Hematopoietic multipotent progenitor cell (in vitro differentiated cells): ENCODE measurements around the gene RTBDN. TPM values are rescaled to one million over a fixed set of nuclear protein-coding genes. Genes with fewer than 3 reads are reported as not detected.
"Not testable (repeated sequence)": the region's sequence is repeated elsewhere in the genome, so short reads cannot be mapped to it uniquely, and the experiment has no call there.

Experiments used
- DNase-seq, 3 donors: peaks; one replicate each; pipeline ENCODE4 v3.0.0-alpha.2; 2011 to 2015; ENCODE audit warnings: low read depth in 2 of 3, low spot score in 2 of 3
- total RNA-seq: library from RNA; depleted of rRNA; stranded (reverse); fragments of >200 nt; gene quantifications from one replicate; pipeline ENCODE4 v1.2.3, GENCODE V29; 2012

RTBDN gene
- total RNA-seq, 1 donor, result not detected

GRCh38 chr19:12828494-12828893 is 5.9 kb downstream of the RTBDN start:
- DNase-seq, result peak in 2 of 3 donors; percentile 72 to 85

GRCh38 chr19:12825254-12826131 is 8.9 kb downstream of the RTBDN start:
- DNase-seq, result peak in 1 of 3 donors; percentile 59

- no peak for DNase-seq
These were observed 12.6 kb downstream of the RTBDN start for GRCh38 chr19:12821761-12822160.

GRCh38 chr19:12817810-12818209 is 16.6 kb downstream of the RTBDN start:
- not testable (repeated sequence) for DNase-seq

GRCh38 chr19:12817188-12817587 is 17.2 kb downstream of the RTBDN start:
- not testable (repeated sequence) for DNase-seq

GRCh38 chr19:12815088-12815487 is 19.3 kb downstream of the RTBDN start:
- no peak for DNase-seq

- peak in 2 of 3 donors; percentile 86 to 87 for DNase-seq
These were observed 27.9 kb downstream of the RTBDN start, which contains the start of gene RNASEH2A for GRCh38 chr19:12806242-12807081. Gene RNASEH2A, plus strand, starts transcription at chr19:12806584. Its CDS starts 90 bp downstream, at chr19:12806674.

GRCh38 chr19:12804051-12804450 is 30.3 kb downstream of the RTBDN start:
- DNase-seq, result no peak

GRCh38 chr19:12802267-12803106 is 31.9 kb downstream of the RTBDN start:
- DNase-seq, result no peak

GRCh38 chr19:12801466-12802266 is 32.7 kb downstream of the RTBDN start, which contains the start of the genes PRDX2 and THSD8:
Gene PRDX2, minus strand, starts transcription at chr19:12801800. Its CDS starts 539 bp downstream, at chr19:12801261.
Gene THSD8, plus strand, starts transcription at chr19:12802069. Its CDS starts 3 bp downstream, at chr19:12802072.
- peak in 2 of 3 donors; percentile 77 to 80 for DNase-seq

- no peak for DNase-seq
These were observed 33.4 kb downstream of the RTBDN start for GRCh38 chr19:12800923-12801465.

- DNase-seq, result no peak
These were observed 34.0 kb downstream of the RTBDN start for GRCh38 chr19:12800466-12800770.

GRCh38 chr19:12799742-12800465 is 34.5 kb downstream of the RTBDN start:
- DNase-seq, result no peak

- not testable (repeated sequence) for DNase-seq
These were observed 36.8 kb downstream of the RTBDN start for GRCh38 chr19:12797607-12798006.

GRCh38 chr19:12797141-12797587 is 37.2 kb downstream of the RTBDN start:
- no peak for DNase-seq

- DNase-seq, result peak in 2 of 3 donors; percentile 77 to 86
These were observed 38.0 kb downstream of the RTBDN start for GRCh38 chr19:12796146-12797071.

GRCh38 chr19:12794971-12795381 is 39.4 kb downstream of the RTBDN start:
- DNase-seq, result no peak
